Astrocyte of the cerebellum (primary cell): ENCODE measurements around the gene AS3MT.
A peak's percentile ranks its signal among the peaks of the same experiment; 100 is the strongest.
"Not testable (repeated sequence)": the region's sequence is repeated elsewhere in the genome, so short reads cannot be mapped to it uniquely, and the experiment has no call there.

Experiments
- DNase-seq: peaks from one replicate; pipeline ENCODE4 v3.0.0-alpha.2; 2011; ENCODE audit warnings: low read depth
- H3K4me3 ChIP-seq: 2 replicates; pipeline ENCODE4 v1.5.1; 2011; ENCODE audit warnings: mild to moderate bottlenecking, low read depth, low read length, moderate library complexity
- in situ Hi-C: cut with HindIII; loops from 2 replicates; pipeline ENCODE4 v1.10.0; 2017; ENCODE audit warnings: low sequenced_read_pairs
- TF ChIP-seq, protein P1 (sequence below): IDR thresholded peaks from 2 replicates; pipeline ENCODE4 v1.5.1; 2012; ENCODE audit warnings: low read length, low read depth, moderate library complexity, mild to moderate bottlenecking; ENCODE audit errors: missing control alignments

Gene AS3MT

DNA sequence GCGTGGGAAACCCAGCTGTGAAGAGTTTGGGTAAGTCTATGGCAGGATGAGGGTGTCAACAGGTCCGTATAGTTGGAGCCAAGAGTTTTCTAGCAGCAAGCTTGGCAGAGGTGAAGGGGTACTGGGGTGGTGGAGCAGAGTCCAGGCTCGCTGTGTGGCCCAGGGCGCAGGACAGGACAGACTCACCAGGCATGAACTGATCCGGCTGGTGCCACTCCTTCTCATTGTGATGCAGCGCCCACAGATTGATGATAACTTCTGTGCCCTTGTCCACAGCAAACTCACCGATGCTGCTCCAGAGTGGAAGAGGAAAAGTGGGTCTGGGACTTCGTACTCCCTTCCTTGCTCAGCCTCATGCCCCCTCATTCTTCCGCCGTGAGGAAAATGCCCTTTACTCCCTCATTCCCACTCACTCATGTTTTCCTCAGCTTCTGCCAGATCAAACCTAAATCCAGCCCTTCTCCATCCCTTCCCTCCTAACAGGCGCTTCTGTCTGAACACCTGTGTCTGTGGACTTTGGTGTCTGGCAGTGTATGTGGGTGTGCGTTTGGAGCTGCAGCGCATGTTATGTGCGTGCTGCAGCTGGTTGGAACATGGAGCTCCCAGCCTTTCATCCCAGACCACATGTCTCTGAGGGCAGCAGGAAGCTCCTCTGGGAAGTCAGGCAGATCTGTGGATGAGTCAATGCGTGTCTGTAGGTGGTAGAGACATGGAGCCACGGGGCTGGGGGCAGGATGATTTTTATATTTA, 37.8 kb upstream of the AS3MT start:
- H3K4me3 ChIP-seq: no peak overlapping the region
- in situ Hi-C loops: loop anchor here (5.0 kb wide), 2 partner anchors 66 to 94 kb away; no protein-coding TSS in a partner anchor
- TF ChIP-seq, protein P1, sequence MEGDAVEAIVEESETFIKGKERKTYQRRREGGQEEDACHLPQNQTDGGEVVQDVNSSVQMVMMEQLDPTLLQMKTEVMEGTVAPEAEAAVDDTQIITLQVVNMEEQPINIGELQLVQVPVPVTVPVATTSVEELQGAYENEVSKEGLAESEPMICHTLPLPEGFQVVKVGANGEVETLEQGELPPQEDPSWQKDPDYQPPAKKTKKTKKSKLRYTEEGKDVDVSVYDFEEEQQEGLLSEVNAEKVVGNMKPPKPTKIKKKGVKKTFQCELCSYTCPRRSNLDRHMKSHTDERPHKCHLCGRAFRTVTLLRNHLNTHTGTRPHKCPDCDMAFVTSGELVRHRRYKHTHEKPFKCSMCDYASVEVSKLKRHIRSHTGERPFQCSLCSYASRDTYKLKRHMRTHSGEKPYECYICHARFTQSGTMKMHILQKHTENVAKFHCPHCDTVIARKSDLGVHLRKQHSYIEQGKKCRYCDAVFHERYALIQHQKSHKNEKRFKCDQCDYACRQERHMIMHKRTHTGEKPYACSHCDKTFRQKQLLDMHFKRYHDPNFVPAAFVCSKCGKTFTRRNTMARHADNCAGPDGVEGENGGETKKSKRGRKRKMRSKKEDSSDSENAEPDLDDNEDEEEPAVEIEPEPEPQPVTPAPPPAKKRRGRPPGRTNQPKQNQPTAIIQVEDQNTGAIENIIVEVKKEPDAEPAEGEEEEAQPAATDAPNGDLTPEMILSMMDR: no peak
- DNase-seq: no peak

DNA sequence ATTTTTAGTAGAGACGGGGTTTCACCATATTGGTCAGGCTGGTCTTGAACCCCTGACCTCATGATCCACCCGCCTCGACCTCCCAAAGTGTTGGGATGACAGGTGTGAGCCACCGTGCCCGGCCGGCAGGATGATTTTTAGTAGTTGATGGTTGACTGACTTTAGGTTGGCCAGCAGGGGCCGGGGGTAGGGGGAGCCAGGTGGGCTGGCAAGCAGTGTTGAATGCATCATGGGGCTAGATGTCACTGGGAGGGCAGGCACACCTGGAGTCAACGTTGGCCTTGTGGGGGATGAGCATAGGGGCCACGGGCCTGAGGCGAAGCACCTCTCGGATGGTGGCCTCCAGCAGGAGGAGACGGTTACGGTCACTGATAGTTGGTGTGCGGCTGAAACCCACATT, 37.0 kb upstream of the AS3MT start:
- in situ Hi-C loops: loop anchor here (5.0 kb wide), 2 partner anchors 65 to 95 kb away; no protein-coding TSS in a partner anchor
- no peak overlapping the region for H3K4me3 ChIP-seq
- no peak for DNase-seq
- TF ChIP-seq, protein P1: no peak

DNA sequence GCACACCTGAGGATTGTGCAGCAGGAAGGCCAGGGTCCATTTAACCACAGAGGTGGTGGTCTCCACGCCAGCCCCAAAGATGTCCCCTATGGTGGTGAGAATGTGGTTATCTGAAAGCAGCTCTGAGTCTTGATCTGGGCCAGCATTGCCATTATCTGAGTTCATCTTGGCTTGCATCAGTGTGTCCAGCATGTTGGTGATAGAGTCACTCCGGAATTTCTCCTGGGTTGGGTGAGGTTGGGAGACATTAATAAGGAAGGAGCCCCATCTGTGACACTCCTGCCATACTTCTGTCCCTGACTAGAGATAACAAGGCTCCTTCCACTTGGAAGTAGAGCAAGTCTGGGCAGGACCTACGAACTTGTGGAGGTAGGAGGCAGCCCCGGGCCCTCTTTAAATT, 36.3 kb upstream of the AS3MT start:
- in situ Hi-C loops: loop anchor here (5.0 kb wide), 2 partner anchors 64 to 96 kb away; no protein-coding TSS in a partner anchor
- TF ChIP-seq, protein P1: no peak

DNA sequence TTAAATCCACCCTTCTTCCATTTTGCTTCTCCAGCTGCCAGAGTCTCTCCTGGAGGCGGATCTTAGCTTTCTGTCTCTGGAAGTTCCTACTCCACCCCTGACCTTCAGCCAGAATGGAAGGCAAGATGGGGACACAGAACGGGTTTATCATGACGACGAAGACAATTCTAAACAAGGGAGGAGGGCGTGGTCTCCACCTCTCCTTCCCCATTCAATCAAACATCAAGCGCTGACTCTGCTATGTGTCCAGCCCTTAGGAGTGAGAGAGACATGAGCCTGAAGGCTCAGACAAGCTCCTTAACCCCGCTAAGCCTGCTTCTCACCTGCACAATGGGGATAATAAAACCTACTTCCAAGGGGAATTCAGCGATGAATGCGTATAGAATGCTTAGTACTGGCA, 35.1 kb upstream of the AS3MT start:
- in situ Hi-C loops: loop anchor here (5.0 kb wide), 2 partner anchors 63 to 97 kb away; no protein-coding TSS in a partner anchor
- H3K4me3 ChIP-seq: no peak overlapping the region
- TF ChIP-seq, protein P1: no peak
- DNase-seq: no peak

More for the DNA sequence above, 36.3 kb upstream of the AS3MT start:
- no peak overlapping the region for H3K4me3 ChIP-seq
- DNase-seq: no peak

DNA sequence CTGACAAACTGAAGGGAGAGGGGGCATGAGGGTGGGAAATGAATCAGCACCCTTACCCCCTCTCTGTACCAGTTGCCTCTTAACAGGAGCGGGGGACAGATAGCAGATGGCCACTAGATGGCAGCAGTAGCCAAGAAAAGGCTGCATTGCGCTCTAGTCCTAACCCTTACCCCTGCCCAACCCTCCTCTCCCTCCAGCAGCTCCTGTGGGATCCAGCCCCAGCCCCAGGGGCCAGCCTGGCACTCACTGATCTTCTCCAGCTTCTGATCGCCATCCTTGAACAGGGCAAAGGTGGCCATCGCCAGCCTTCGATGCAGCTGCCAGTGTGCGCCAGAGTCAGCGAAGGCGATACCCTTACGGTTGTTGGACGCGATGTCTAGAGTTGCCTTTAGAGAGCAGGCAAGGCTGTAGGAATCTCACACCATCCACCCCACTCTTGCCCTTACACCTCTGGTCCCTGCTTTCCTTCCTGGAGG, 34.2 kb upstream of the AS3MT start:
- TF ChIP-seq, protein P1: peak; percentile 87
- no peak overlapping the region for H3K4me3 ChIP-seq
- in situ Hi-C loops: no loop called here
- DNase-seq: peak; percentile 53

DNA sequence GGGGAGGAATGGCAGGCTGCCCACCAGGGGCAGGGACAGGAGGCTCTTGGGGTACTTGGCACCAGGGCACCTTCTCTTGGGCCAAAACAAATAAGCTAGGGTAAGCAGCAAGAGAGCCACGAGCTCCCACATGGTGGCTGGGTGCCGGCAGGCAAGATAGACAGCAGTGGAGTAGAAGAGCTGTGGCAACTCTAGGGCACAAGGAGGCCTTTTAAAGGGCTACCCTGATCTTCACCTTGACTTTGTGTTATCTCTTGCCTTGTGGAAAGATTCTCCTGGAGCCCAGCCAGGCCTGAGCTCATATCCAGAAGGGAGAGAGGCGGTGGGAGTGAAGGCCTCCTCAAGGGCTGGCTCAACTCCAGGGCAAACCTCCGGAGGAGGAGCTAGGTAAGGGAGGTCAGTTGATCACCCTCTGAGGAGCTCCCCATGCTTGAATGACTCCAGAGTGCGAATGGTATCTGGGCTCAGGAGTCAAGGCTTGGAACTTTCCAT, 32.0 kb upstream of the AS3MT start, which contains the start of gene CYP17A1:
Gene CYP17A1 (minus strand): TSS at position 184 of the 492 bp plus-strand sequence. CDS start 52 bp downstream, at position 132.
- no peak within 1 kb of the TSS for H3K4me3 ChIP-seq
- no peak for DNase-seq
- TF ChIP-seq, protein P1: no peak
- in situ Hi-C loops: no loop called here

DNA sequence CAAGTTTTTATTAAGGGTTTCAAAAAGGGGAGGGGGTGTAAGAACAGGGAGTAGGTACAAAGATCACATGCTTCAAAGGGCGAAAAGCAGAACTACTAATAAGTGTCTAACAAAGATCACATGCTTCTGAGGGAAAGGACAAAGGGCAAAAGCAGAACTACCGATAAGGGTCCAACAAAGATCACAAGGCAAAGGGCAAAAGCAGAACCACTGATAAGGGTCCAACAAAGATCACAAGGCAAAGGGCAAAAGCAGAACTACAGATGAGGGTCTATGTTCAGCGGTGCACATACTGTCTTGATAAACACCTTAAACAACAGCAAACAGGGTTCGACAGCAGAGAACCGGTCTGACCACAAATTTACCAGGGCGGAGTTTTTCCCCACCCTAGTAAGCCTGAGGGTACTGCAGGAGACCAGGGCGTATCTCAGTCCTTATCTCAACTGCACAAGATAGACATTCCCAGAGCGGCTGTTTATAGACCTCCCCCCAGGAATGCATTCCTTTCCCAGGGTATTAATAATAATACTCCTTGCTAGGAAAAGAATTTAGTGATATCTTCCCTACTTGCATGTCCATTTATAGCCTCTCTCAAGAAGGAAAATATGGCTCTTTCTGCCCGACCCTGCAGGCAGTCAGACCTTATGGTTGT, 30.9 kb upstream of the AS3MT start:
- H3K4me3 ChIP-seq, DNase-seq, in situ Hi-C loops: not testable (repeated sequence)
